OCI-LY1 (cell line): ENCODE results near the gene VSIR.

ENCODE experiments used
- H2AFZ ChIP-seq: fragments of 200-600 bp; sonication (generic), shearing (Covaris generic); 2 replicates; pipeline ENCODE4 v1.6.0; 2014; ENCODE audit warnings: antibody characterized with exemption, mild to moderate bottlenecking, low read length
- H3F3A ChIP-seq: fragments of 200-600 bp; sonication (generic), shearing (Covaris generic); 2 replicates; pipeline ENCODE4 v1.6.0; 2014; ENCODE audit warnings: mild to moderate bottlenecking, antibody characterized with exemption, low read length, moderate library complexity; ENCODE audit not compliant: insufficient read depth
- H3K27ac ChIP-seq: fragments of 200-600 bp; sonication (generic); 2 replicates; pipeline ENCODE4 v1.5.1; 2014; ENCODE audit warnings: low read length, mixed run types, mild to moderate bottlenecking, low read depth; ENCODE audit not compliant: poor library complexity, severe bottlenecking
- H3K27me3 ChIP-seq: fragments of 200-600 bp; sonication (generic); 2 replicates; pipeline ENCODE4 v1.6.0; 2014; ENCODE audit warnings: antibody characterized with exemption, mild to moderate bottlenecking, low read length, moderate library complexity; ENCODE audit not compliant: insufficient read depth
- H3K36me3 ChIP-seq: fragments of 200-600 bp; sonication (generic); 2 replicates; pipeline ENCODE4 v1.6.1; 2014; ENCODE audit warnings: mild to moderate bottlenecking, antibody characterized with exemption, low read length, moderate library complexity, mixed read lengths; ENCODE audit not compliant: insufficient read depth
- H3K4me1 ChIP-seq: fragments of 200-600 bp; sonication (generic); 2 replicates; pipeline ENCODE4 v1.5.1; 2014; ENCODE audit warnings: mild to moderate bottlenecking, low read length, moderate library complexity; ENCODE audit not compliant: insufficient read depth, severe bottlenecking
- H3K4me2 ChIP-seq: fragments of 200-600 bp; sonication (generic), shearing (Covaris generic); 2 replicates; pipeline ENCODE4 v1.6.1; 2014; ENCODE audit warnings: low read length
- H3K4me3 ChIP-seq: fragments of 200-600 bp; sonication (generic); 2 replicates; pipeline ENCODE4 v1.5.1; 2014; ENCODE audit warnings: low read length, low read depth, mild to moderate bottlenecking, mixed read lengths; ENCODE audit not compliant: poor library complexity, severe bottlenecking
- H3K79me2 ChIP-seq: fragments of 200-600 bp; shearing (Covaris generic); 2 replicates; pipeline ENCODE4 v1.6.1; 2016; ENCODE audit warnings: mixed run types, low read length, mixed read lengths; ENCODE audit not compliant: insufficient read depth
- H3K9ac ChIP-seq: fragments of 200-600 bp; sonication (generic), shearing (Covaris generic); 2 replicates; pipeline ENCODE4 v1.6.1; 2014; ENCODE audit warnings: mild to moderate bottlenecking, low read length, mixed read lengths
- H3K9me2 ChIP-seq: fragments of 200-600 bp; sonication (generic), shearing (Covaris generic); 2 replicates; pipeline ENCODE4 v1.6.1; 2014; ENCODE audit warnings: low read depth, mild to moderate bottlenecking, low read length, mixed read lengths
- H3K9me3 ChIP-seq: fragments of 200-600 bp; shearing (Covaris generic); 2 replicates; pipeline ENCODE4 v1.6.1; 2014; ENCODE audit warnings: low read length, mixed read lengths
- H4K20me1 ChIP-seq: fragments of 200-600 bp; sonication (generic), shearing (Covaris generic); 2 replicates; pipeline ENCODE4 v1.6.0; 2016; ENCODE audit warnings: mild to moderate bottlenecking, low read length; ENCODE audit not compliant: insufficient read depth
- CTCF ChIP-seq: fragments of 200-600 bp; sonication (generic), shearing (Covaris generic); IDR thresholded peaks from 2 replicates; pipeline ENCODE4 v1.5.1; 2017; ENCODE audit warnings: mild to moderate bottlenecking, antibody characterized with exemption, low read length, moderate library complexity, mixed read lengths
- EZH2 ChIP-seq: fragments of 200-600 bp; sonication (generic), shearing (Covaris generic); IDR thresholded peaks from 2 replicates; pipeline ENCODE4 v1.8.0; 2017; ENCODE audit warnings: borderline replicate concordance, mixed run types, mild to moderate bottlenecking, antibody characterized with exemption, low read length, moderate library complexity, mixed read lengths

VSIR gene

DNA sequence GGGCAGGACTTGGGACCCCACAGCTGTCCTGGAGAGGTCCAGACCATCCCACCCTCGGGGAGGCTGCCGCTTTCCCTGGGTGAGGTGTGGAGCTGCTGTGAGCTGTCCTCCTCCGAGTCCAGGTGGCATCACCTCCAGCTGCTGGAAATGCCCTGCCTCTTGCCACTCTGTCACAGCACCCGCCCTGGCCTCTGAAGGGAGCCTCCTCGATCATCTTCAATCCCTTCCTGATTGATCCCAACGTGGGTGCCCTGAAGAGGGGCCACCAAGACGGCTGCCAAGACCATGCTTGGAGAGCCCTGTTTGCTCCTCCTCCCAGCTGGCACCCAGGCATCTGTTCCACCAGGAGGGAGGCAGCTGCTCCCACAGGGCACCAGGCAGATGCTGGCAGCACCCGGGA is 58.3 kb downstream of the VSIR start:
- no peak overlapping the region for H3K27ac ChIP-seq
- H3K4me1 ChIP-seq: peaks cover 19% of the 10 kb centered on the region
- H3K36me3 ChIP-seq: no peaks in the 10 kb centered on the region
- no peak overlapping the region for H2AFZ ChIP-seq
- no peak overlapping the region for H3K4me3 ChIP-seq
- no peaks in the 10 kb centered on the region for H3K79me2 ChIP-seq
- H3K27me3 ChIP-seq: no peaks in the 10 kb centered on the region; the same call in 1 of the 2 replicates
- TF ChIP-seq EZH2: no peak
- TF ChIP-seq CTCF: no peak
- H3K9me3 ChIP-seq: no peaks in the 10 kb centered on the region
- H4K20me1 ChIP-seq: no peaks in the 10 kb centered on the region
- no peak overlapping the region for H3K9ac ChIP-seq
- no peak overlapping the region for H3K4me2 ChIP-seq
- H3F3A ChIP-seq: no peaks in the 10 kb centered on the region
- no peaks in the 10 kb centered on the region for H3K9me2 ChIP-seq

DNA sequence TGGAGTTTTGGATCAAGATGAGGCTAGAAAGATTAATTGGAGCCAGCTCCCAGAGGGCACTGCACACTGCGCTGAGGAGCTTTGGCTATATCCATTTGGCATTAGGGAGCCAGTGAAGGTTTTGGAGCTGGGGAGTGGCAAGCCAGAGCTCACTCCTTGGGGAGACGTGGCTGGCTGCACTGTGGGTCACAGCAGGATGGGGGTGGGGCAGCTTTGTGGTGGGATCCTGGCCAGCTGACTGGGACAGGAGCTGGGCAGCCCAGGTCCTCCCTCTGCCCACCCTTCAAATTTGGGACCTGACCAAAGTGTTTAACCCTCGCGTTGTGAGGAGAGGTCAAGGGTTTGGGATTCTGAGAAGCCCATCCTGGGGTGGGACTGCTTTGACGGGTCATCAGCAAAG is 58.7 kb downstream of the VSIR start:
- Histone ChIP-seq H2AFZ (no peak overlapping the region), H3K36me3 (no peaks in the 10 kb centered on the region), H3K27ac (no peak overlapping the region), H3K4me1 (peaks cover 19% of the 10 kb centered on the region), H4K20me1 (no peaks in the 10 kb centered on the region), H3K4me2 (no peak overlapping the region), H3K9ac (no peak overlapping the region), H3K9me3 (no peaks in the 10 kb centered on the region), H3K27me3 (no peaks in the 10 kb centered on the region; the same call in 1 of the 2 replicates), H3K9me2 (no peaks in the 10 kb centered on the region), H3K79me2 (no peaks in the 10 kb centered on the region), H3F3A (no peaks in the 10 kb centered on the region), H3K4me3 (no peak overlapping the region)
- no peak for TF ChIP-seq EZH2
- TF ChIP-seq CTCF: no peak

DNA sequence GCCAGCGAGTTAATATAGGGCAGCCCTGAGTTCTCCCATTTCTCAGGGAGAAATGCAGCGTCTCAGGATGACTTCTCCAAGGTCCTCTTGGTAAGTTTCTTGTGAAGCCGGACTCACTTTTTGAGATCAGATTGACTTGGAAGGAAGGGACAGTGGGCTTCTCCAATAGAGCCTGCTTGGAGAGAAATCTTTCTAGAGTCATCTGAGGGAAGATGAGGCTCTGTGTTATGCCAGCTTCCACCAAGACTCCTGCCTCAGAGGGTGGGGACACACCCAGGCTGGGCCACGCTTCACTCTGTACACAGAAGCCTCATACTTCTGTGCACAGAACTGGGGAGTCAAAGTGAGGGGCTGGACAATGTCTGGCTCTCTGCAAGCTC is 59.3 kb downstream of the VSIR start:
- Histone ChIP-seq H3K4me2 (no peak overlapping the region), H3K27me3 (no peaks in the 10 kb centered on the region; the same call in 1 of the 2 replicates), H4K20me1 (no peaks in the 10 kb centered on the region), H3F3A (no peaks in the 10 kb centered on the region), H3K36me3 (no peaks in the 10 kb centered on the region), H3K9ac (no peak overlapping the region), H3K27ac (no peak overlapping the region), H3K9me3 (no peaks in the 10 kb centered on the region), H3K4me1 (peaks cover 19% of the 10 kb centered on the region), H3K79me2 (no peaks in the 10 kb centered on the region), H3K9me2 (no peaks in the 10 kb centered on the region), H2AFZ (no peak overlapping the region), H3K4me3 (no peak overlapping the region)
- TF ChIP-seq EZH2 (no peak), CTCF (no peak)
